HG03108 (cell line): Measurements from ENCODE around the gene YBX1.
A peak's percentile ranks its signal among the peaks of the same experiment; 100 is the strongest.

ENCODE experiments used
- ATAC-seq: cut with Tn5 transposase; IDR thresholded peaks from one replicate; pipeline ENCODE4 v1.9.1; 2021; ENCODE audit warnings: moderate library complexity; ENCODE audit not compliant: unreplicated experiment

YBX1 gene

DNA sequence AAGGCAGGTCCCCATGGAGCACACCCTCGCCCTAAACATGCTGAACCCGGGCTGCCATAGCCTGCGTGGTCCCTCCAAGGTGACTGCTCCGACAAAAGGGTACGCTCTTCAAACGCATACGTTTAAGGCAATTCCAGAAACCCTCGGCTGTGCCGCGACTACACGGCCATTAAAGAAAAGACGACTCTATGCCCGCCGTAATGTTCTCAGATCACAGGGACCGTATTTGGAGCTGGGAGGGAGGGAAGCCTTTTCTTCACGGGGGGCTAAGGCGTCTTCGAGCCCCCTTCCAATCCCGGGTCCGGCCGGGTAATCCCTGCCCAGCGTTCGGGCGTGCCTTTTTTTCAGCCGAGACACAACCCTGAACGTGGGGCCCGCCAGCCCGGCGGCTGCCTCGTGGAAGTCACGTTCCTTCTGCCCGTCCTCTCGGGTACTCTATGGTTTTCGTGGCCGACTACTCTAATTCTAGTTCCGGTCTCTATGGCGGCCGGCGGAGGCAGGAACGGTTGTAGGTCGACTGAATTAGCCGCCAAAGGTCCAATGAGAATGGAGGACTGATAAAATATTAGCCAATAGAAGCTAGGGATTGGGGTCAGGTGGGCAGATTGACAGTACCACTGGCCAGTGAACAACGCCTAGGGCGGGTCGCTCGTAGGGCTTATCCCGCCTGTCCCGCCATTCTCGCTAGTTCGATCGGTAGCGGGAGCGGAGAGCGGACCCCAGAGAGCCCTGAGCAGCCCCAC is at the start of gene YBX1:
Gene YBX1, plus strand, starts transcription at position 678 of the 743 bp plus-strand sequence. CDS start 148 bp downstream, outside the sequence.
- peak; percentile 91 for ATAC-seq

DNA sequence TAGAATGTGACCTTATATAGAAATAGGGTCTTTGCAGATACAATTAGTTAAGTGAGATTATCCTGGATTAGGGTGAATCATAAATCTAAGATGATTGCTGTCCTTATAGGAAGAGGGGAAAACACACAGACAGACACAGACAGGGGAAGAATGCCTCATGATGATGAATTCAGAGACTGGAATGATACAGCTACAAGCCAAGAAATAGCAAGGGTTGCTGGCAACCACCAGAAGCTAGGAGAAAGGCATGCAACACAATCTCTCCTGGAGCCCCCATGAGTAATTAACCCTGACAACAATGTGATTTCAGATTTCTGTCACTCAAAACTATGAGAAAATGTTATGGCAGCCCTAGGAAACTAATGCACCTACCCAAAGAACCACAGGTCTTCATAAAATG is 43.1 kb upstream of the YBX1 start:
- ATAC-seq: no peak

GRCh38 chr1:42646056-42646455 is 36.2 kb upstream of the YBX1 start:
- no peak for ATAC-seq

DNA sequence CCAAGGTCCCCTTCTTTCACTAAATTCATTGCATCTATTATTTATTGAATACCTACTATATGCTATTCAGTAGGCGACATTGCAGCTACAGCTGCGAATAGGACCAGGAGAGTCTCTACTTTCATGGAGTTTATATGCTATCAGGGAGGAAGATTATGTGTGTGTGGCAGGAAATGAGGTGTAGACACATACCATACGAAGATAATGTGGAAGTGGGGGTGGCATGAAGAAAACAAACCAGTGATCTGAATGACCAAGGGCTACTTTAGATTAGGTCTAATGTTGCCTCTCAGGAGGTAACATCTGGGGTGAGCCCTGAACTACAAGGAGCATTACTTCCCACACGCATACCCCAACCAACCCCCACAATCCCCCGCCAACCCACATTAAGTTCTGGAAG is 25.0 kb upstream of the YBX1 start:
- no peak for ATAC-seq

- peak; percentile 96 for ATAC-seq
Measured at GRCh38 chr1:42657981-42658876, 24.0 kb upstream of the YBX1 start, which contains the start of gene PPIH. PPIH (plus strand) TSS chr1:42658423; CDS start chr1:42658447, 24 bp downstream.

GRCh38 chr1:42658877-42659337 is 23.3 kb upstream of the YBX1 start:
- ATAC-seq: no peak

GRCh38 chr1:42660907-42661500 is 21.2 kb upstream of the YBX1 start:
- no peak for ATAC-seq

- no peak for ATAC-seq
Measured at GRCh38 chr1:42669936-42670335, 12.3 kb upstream of the YBX1 start.

DNA sequence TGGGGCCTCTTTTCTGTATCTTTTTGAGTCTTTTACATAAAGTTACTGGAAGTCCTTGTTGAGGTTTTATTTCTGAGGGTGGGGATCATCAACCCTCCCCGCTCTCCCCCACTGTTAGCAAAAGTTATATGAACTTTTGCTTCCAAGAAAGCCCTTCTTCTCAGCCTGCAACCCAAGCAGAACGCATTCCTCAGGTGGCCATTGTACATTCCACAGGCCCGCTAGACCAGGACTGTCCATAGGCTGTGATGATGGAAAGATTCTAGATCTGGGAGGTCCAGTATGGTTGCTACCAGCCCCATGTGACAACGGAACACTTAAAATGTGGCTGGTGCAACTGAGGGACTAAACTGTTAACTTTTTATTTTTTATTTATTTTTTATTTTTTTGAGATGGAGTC is 11.8 kb upstream of the YBX1 start:
- ATAC-seq: no peak

GRCh38 chr1:42674214-42674613 is 8.0 kb upstream of the YBX1 start:
- no peak for ATAC-seq

DNA sequence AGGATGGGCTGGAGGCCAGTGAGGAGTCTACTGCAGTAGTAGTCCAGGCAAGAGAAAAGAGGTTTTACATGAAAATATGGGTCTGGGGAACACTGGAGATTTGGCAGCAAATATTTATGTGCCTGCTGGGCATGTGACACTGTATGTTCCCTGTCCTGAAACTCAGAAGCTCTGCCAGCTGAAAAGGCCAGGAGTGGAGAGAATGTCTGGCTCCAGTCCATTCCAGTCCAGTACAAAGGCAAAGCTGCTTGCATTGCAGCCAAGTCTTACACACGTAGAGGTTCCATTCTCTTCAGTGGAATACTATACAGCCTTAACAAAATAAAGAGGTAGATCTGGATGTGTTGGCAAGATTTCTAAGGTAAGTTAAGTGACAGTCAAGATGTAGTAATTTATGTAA is 7.5 kb upstream of the YBX1 start:
- ATAC-seq: no peak

GRCh38 chr1:42675467-42675866 is 6.8 kb upstream of the YBX1 start:
- no peak for ATAC-seq

DNA sequence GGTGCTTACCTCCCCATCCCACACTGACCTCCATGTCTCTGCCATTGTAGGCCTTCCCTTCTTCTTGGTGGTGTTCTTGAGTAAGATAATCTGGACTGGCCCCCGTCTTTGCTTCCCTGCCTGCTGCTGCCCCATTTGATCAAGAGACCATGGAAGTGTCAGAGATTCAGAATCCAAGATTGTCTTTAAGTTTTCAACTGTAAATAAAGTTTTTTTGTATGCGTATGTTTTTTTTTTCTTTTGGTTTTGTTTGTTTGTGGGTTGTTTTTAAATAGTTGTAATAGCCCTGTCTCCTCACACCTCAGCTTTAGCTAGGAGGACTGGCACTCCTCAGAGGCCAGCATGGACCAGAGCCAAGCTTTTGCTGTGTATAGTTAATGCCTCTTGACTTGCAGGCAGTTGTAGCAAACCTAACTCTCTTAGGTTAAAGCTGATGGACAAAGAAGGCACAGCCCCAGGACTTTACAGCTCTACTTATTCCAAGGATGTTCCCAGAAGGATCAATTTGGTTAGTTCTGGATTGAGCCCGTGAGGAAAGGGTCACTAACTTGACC is 5.6 kb upstream of the YBX1 start:
- no peak for ATAC-seq

DNA sequence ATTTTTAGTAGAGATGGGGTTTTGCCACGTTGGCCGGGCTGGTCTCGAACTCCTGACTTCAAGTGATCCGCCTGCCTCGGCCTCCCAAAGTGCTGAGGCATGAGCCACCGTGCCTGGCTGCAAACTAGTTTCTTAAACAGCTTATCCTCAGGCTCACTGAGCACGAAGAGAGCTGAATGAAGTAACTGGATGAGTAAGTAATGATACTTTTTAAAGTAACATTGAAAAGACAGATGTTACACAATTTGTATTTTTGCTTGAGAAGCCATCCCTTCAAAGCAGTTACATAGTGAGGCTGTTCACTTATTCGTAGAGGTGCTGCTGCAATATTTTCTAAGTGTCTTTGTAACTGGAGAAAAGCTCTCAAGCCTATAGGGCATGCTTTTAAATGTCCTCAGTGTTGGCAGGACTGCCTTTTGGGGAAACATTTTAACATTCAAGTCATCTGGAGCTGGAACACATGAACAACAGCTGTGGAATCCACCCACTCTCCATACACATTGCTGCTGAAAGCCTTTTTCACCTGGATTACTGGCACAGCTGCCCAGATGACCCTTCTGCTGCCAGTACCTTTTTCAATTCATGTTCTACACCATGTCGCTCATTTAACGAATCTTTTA is 2.7 kb upstream of the YBX1 start:
- ATAC-seq: no peak

DNA sequence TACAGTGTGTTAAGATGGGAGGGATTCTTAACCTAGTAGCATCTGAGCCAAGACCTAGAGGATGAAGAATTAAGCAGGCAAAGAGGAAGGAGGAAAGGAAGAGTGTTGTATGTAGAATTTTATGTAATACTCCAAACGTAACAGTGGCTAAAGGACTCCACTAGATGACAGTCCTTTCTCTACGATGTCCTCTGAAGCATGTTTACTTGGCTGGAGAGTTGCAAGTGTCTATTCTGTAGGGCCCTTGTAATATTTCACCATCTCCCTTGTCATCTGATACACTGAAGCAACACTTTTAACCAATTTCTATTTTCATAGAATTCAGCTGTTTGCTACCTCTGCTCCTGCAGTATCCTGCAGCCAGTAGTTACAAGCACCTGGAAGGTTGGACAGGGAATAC is 2.2 kb upstream of the YBX1 start:
- ATAC-seq: no peak

DNA sequence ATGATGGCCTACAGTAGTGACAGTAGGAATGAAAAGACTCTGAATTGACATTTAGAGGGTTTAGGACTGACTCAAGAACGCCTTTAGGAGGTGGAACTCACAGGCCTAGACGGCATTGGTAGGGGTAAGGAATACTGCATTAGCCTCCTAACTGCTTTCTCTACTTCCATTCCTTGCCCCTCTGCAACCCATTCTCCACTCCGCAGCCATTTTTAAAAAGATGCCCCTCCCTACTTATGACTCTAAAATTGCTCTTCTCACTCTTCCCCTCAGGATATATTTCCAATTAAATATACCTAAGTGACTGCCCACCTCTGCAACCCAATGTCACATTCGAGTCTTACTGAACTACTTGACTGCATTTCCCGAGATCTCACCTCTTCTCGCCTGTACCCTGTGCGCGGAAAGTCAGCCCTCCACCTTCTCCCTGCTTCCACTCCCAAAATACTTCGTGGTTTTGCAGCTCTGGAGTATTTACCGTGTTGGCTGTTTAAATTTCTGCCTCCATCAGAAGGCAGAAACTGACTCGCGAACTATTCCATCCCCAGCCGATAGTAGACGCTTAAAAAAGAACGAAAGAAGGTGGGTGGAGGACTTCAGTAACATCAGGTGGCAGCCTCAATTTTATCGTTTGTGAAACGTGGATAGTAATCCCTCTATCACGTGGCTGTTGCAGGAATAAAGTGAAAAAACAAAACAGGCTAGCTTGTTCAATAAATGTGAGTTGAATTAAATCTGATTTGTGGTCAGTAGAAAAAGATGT is 1.1 kb upstream of the YBX1 start:
- no peak for ATAC-seq

DNA sequence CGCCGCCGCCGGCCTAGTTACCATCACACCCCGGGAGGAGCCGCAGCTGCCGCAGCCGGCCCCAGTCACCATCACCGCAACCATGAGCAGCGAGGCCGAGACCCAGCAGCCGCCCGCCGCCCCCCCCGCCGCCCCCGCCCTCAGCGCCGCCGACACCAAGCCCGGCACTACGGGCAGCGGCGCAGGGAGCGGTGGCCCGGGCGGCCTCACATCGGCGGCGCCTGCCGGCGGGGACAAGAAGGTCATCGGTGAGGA is 193 bp downstream of the YBX1 start:
- ATAC-seq: peak; percentile 4

GRCh38 chr1:42682739-42683531 is 717 bp downstream of the YBX1 start:
- ATAC-seq: peak; percentile 33

GRCh38 chr1:42684139-42684538 is 1.9 kb downstream of the YBX1 start:
- ATAC-seq: no peak

DNA sequence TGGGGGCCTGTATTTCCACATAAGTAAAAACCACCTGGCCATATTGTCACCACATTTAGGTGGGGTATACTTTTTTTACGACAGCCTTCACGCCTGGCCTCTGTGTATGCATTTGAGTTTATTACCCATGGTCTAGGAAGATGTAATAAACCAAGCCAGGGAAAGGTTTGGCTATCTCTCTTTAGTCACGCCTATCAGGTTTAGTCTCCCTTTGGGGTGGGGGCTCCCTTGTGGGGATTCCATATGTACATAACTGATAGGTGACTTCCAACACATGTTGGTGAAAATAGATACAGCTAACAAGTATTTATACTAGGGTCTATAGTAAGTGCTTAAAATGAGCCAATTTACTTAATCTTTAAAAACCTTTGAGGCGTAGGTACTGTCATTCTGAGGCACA is 4.2 kb downstream of the YBX1 start:
- ATAC-seq: no peak
